Mucosa of stomach (tissue), 1 donor: Measurements from ENCODE around the gene ZNF558.
"Not testable (repeated sequence)": the region's sequence is repeated elsewhere in the genome, so short reads cannot be mapped to it uniquely, and the experiment has no call there.

Experiments used
- H3K27me3 ChIP-seq: one replicate; pipeline ENCODE4 v1.7.0; 2013; ENCODE audit warnings: mild to moderate bottlenecking, low read length; ENCODE audit not compliant: control insufficient read depth, insufficient read depth
- H3K36me3 ChIP-seq: one replicate; pipeline ENCODE4 v1.7.0; 2013; ENCODE audit warnings: low read length; ENCODE audit not compliant: control insufficient read depth, insufficient read depth
- H3K4me1 ChIP-seq: one replicate; pipeline ENCODE4 v1.7.0; 2013; ENCODE audit warnings: mild to moderate bottlenecking, low read length; ENCODE audit not compliant: control insufficient read depth, insufficient read depth
- H3K4me3 ChIP-seq: one replicate; pipeline ENCODE4 v1.7.0; 2013; ENCODE audit warnings: low read length
- H3K9ac ChIP-seq: one replicate; pipeline ENCODE4 v1.7.0; 2013; ENCODE audit warnings: mild to moderate bottlenecking, low read length, moderate library complexity
- H3K9me3 ChIP-seq: one replicate; pipeline ENCODE4 v1.7.0; 2013; ENCODE audit warnings: mild to moderate bottlenecking, low read length, moderate library complexity; ENCODE audit not compliant: control insufficient read depth
- donor health status: Pancreatic carcinoma.

Gene ZNF558

DNA sequence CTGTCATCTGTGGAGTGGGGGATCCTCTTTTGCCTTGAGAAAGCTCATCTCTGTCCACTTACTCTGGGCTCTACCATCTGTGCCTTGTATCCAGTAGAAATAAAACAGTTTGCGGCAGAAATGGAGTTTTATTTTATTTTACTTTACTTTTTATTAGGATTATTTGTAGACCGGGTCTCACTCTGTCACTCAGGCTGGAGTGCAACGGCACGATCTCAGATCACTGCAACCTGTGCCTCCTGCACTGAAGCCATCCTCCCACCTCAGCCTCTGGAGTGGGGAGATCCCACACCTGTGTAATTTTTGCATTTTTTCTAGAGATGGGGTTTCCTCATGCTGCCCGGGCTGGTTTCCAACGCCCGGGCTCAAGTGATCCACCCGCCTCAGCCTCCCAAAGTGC lies 62.8 kb downstream of the ZNF558 start:
- H3K27me3 ChIP-seq, H3K4me3 ChIP-seq, H3K4me1 ChIP-seq, H3K9me3 ChIP-seq, H3K9ac ChIP-seq, H3K36me3 ChIP-seq: not testable (repeated sequence)

DNA sequence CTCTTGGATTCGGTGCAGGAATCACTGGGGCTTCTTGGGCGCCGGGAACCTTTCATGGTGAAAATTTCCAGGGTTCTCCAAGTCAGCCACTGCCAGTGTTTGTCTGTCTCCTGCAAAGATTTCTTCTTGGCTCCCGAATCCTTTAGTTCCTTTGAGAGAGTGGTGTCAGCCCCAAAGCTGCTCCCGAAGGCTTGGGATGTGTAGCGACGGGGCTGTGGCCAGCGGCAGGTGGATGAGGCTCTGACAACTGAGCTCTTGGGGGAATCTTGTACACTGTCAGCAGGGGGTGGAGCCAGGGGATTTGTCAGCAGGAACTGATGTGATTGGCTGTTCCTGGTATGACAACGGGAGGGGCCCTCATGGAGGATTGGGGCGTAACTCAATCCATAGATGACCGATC lies 64.8 kb downstream of the ZNF558 start:
- not testable (repeated sequence) for H3K4me3 ChIP-seq, H3K36me3 ChIP-seq, H3K9ac ChIP-seq, H3K9me3 ChIP-seq, H3K27me3 ChIP-seq, H3K4me1 ChIP-seq
